Measurements from ENCODE around the gene PRSS2. TPM values are rescaled to one million over a fixed set of nuclear protein-coding genes. Genes with fewer than 3 reads are reported as not detected.
"Not testable (repeated sequence)": the region's sequence is repeated elsewhere in the genome, so short reads cannot be mapped to it uniquely, and the experiment has no call there.

The PRSS2 gene
- total and polyA plus RNA-seq, 12 donors, result 0.93 to 8.2 (median 6.3) TPM; not detected in 4

GRCh38 chr7:142746264-142746663, 24.5 kb upstream of the PRSS2 start:
- WGBS, 2 donors, result 77 to 81% methylated on average over 3 of the region's 3 CpGs
- no peak overlapping the region for H3K27ac ChIP-seq
- H3K36me3 ChIP-seq, result no peaks in the 10 kb centered on the region
- no peak for TF ChIP-seq CTCF (IDR thresholded peaks at IDR 0.05)
- intact Hi-C loops (cut with DNase I), result no loop called here
- no peaks in the 10 kb centered on the region for H3K27me3 ChIP-seq
- no peaks in the 10 kb centered on the region for H3K9me3 ChIP-seq
- ATAC-seq (no peak), DNase-seq (no peak)
- H3K4me1 ChIP-seq, result peaks cover 0 to 12% (median 7%) of the 10 kb centered on the region in 9 donors
- no peak overlapping the region for H3K4me3 ChIP-seq

- H3K27ac ChIP-seq; ATAC-seq; H3K27me3 ChIP-seq; H3K4me3 ChIP-seq; H3K36me3 ChIP-seq; DNase-seq; H3K4me1 ChIP-seq; H3K9me3 ChIP-seq; intact Hi-C loops (cut with DNase I): not testable (repeated sequence)
- WGBS, 2 donors, result 76 to 87% methylated on average over 2 of the region's 2 CpGs
These were observed 22.4 kb upstream of the PRSS2 start for GRCh38 chr7:142748410-142748809.

- H3K27ac ChIP-seq, result no peak within 1 kb of the TSS
- 56 to 63% methylated on average over 11 of the region's 11 CpGs for WGBS, 2 donors
These were observed 21.4 kb upstream of the PRSS2 start, which contains the start of gene PRSS1 for GRCh38 chr7:142749218-142749993. TSS of gene PRSS1 (plus strand) at chr7:142749472. CDS start at chr7:142749485, 13 bp downstream.

GRCh38 chr7:142750321-142750938, 20.3 kb upstream of the PRSS2 start:
- DNase-seq (no peak), ATAC-seq (no peak)
- TF ChIP-seq CTCF (IDR thresholded peaks at IDR 0.05), result no peak
- intact Hi-C loops (cut with DNase I), result no loop called here
- Histone ChIP-seq H3K36me3 (no peaks in the 10 kb centered on the region), H3K4me3 (no peak overlapping the region), H3K27ac (no peak overlapping the region), H3K4me1 (no peaks in the 10 kb centered on the region), H3K27me3 (no peaks in the 10 kb centered on the region), H3K9me3 (no peaks in the 10 kb centered on the region)
- WGBS, 2 donors, result 66 to 73% methylated on average over 9 of the region's 9 CpGs

More at GRCh38 chr7:142749218-142749993, 21.4 kb upstream of the PRSS2 start, which contains the start of gene PRSS1:
- TF ChIP-seq CTCF (IDR thresholded peaks at IDR 0.05), result no peak
- Histone ChIP-seq H3K4me3 (no peak within 1 kb of the TSS), H3K27me3 (no peaks in the 10 kb centered on the region), H3K36me3 (no peaks in the 10 kb centered on the region), H3K4me1 (no peaks in the 10 kb centered on the region), H3K9me3 (no peaks in the 10 kb centered on the region)
- no peak for DNase-seq
- intact Hi-C loops (cut with DNase I), result no loop called here
- ATAC-seq, result no peak

- ATAC-seq; H3K9me3 ChIP-seq; DNase-seq; H3K4me3 ChIP-seq; H3K4me1 ChIP-seq; intact Hi-C loops (cut with DNase I); H3K36me3 ChIP-seq; H3K27me3 ChIP-seq; H3K27ac ChIP-seq: not testable (repeated sequence)
- 82 to 88% methylated on average over 14 of the region's 14 CpGs for WGBS, 2 donors
These were observed 19.1 kb upstream of the PRSS2 start for GRCh38 chr7:142751526-142752175.
